ENCODE data around the gene SOBP.

- no peak for TF ChIP-seq ZBTB26 (tag by site-specific recombination; optimal IDR thresholded peaks at IDR 0.05)
- no peak for TF ChIP-seq CTCF (tag by site-specific recombination; IDR thresholded peaks at IDR 0.05)
- TF ChIP-seq BCL11A (tag by site-specific recombination; IDR thresholded peaks at IDR 0.05; ENCODE audit: low read depth), result no peak
- no peak for TF ChIP-seq ZNF121 (tag by site-specific recombination; IDR thresholded peaks at IDR 0.05)
- TF ChIP-seq FEZF1 (tag by site-specific recombination; IDR thresholded peaks at IDR 0.05), result no peak
- TF ChIP-seq ZEB2 (tag by site-specific recombination; IDR thresholded peaks at IDR 0.05), result no peak
- no peak for TF ChIP-seq ZNF561 (tag by site-specific recombination; IDR thresholded peaks at IDR 0.05; ENCODE audit: borderline replicate concordance)
- no peak for TF ChIP-seq TCF7L2 (IDR thresholded peaks at IDR 0.05; ENCODE audit: borderline replicate concordance, low read depth, low read length)
Measured at GRCh38 chr6:107576852-107577251, 86.9 kb downstream of the SOBP start.

Measured in HEK293 (cell line).